HG03442 (cell line): ENCODE data around the gene EPHB3.

Experiments
- ATAC-seq: cut with Tn5 transposase; IDR thresholded peaks from one replicate; pipeline ENCODE4 v1.9.1; 2021; ENCODE audit warnings: mild to moderate bottlenecking, moderate library complexity; ENCODE audit not compliant: unreplicated experiment

EPHB3 gene

GRCh38 chr3:184563561-184563925, 2.0 kb downstream of the EPHB3 start:
- ATAC-seq: no peak

- no peak for ATAC-seq
Measured at GRCh38 chr3:184563941-184564684, 2.5 kb downstream of the EPHB3 start.

DNA sequence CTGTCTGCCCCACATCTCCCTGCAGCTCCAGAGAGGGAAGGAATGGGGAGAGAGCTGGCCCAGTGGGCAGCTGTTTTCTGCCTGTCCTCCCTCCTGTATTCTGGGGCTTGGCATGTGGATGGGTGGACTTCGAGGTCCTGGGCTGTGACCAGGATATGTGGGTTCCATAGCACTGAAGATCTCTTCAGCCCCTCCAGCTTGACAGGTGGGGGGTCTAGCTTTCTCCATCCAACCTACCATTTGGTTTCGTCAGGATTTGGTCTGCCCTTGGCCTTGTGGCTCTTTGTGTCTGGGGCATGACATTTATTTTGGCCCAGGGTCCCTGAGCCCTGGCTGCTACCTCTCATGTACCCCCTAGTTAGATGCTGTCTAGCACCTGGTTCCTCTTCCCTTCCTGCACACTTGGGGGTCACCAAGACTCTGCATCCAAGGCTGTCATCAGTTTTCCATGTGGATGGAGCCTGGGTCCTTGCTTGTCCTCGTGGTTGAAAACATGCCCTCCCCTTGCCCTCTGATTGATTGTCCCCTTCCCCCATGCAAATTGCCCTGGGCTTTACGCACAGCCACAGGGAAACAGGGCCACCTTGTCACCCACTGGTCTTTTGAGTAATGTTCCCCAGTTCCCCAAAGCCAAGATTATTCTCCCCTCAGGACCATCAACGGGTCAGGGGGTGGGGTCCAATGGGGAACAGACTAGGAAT, 3.2 kb downstream of the EPHB3 start:
- ATAC-seq: no peak

DNA sequence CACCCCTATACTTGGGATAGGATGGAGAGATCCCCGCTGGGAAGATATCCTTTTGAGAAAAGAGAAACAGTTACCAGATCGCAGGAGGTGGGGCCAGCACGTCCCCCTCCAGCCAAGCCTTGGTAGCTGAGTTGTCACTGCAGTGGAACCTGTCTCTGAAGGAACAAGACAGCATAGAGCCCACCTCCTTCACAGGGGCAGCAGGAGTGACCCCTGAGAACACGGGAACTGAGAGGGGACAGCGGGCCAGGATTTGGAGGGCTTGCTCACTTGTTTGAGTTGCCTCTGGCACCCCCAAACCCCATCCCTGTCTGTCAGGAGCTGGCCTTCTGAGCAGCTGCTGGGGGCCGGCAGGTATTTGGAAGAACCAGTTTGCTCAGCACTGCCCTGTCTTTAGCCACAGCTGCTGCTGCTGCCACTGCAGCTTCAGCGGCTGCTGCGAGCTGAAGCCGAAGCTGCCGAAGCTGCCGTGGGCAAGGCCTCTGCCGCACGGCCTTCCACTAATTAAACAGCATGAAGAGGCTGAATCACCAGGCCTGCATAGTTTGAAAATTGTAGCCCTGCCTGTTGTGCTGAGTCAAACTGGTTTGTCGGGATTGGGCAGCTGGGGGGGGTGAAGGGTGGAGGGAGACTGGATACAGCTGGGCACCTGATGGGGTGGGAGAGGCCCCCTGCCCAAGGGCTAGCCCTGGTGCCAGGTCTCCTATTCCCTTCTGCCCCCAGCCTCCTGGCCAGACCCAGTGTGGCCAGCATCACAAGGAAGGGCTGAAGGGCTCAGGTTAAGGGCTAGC, 4.0 kb downstream of the EPHB3 start:
- no peak for ATAC-seq

- no peak for ATAC-seq
Measured at GRCh38 chr3:184566441-184567414, 5.1 kb downstream of the EPHB3 start.

- ATAC-seq: no peak
Measured at GRCh38 chr3:184567946-184568559, 6.5 kb downstream of the EPHB3 start.

DNA sequence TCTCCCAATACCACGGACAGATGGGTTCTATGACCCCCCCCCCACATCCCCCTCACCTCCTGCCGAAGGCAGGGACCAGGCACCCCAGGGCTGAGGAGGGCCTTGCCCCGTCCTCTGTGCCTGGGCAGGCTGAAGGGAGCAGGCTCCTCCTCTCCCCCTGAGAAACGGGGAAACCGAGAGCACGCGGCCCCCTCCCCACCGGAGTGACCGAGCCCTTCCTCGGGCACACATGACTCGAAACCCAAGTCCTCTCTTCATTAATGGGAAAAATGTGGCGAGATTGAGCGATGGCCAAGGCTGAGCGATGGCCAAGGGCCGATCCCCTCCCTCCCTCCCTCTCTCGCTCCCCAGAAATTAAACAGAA, 7.0 kb downstream of the EPHB3 start:
- no peak for ATAC-seq

- no peak for ATAC-seq
Measured at GRCh38 chr3:184568924-184569829, 7.6 kb downstream of the EPHB3 start.

GRCh38 chr3:184570035-184570434, 8.4 kb downstream of the EPHB3 start:
- no peak for ATAC-seq

DNA sequence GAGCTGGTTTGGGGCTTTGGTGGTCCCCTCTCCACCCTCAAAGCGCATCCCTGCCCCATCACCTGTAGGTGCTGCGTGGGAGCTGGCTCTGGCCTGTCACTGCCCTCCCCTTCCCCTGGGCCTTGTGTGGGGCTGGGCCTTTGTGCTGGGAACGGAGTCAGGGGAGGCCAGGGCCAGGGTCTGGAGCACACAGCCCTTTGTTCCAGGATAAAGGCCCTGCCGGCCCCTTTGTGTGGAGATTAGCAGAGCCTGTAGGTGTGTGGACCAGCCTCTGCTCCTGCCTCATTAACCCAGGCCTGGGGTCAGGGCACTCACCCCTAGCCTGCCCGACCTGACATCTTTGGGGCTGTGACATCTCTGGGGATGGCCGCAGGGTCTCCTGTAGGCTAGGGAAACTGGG, 8.9 kb downstream of the EPHB3 start:
- ATAC-seq: no peak

- no peak for ATAC-seq
Measured at GRCh38 chr3:184571750-184572377, 10.3 kb downstream of the EPHB3 start.

GRCh38 chr3:184572633-184573270, 11.2 kb downstream of the EPHB3 start:
- no peak for ATAC-seq

- no peak for ATAC-seq
Measured at GRCh38 chr3:184574515-184575417, 13.2 kb downstream of the EPHB3 start.

DNA sequence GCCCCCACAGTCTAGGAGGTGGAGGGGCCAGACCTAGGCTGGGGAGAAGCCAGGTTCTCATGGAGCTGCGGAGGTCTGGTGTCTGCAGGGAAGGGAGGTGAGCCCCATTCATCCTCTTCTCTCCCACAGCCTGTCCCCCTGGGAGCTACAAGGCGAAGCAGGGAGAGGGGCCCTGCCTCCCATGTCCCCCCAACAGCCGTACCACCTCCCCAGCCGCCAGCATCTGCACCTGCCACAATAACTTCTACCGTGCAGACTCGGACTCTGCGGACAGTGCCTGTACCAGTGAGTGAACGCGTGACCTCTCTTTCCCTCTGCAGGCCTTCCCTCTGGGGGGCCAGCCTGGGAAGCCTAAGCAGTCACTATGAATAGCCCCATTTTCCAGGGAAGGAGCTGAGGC, 14.1 kb downstream of the EPHB3 start:
- ATAC-seq: no peak

DNA sequence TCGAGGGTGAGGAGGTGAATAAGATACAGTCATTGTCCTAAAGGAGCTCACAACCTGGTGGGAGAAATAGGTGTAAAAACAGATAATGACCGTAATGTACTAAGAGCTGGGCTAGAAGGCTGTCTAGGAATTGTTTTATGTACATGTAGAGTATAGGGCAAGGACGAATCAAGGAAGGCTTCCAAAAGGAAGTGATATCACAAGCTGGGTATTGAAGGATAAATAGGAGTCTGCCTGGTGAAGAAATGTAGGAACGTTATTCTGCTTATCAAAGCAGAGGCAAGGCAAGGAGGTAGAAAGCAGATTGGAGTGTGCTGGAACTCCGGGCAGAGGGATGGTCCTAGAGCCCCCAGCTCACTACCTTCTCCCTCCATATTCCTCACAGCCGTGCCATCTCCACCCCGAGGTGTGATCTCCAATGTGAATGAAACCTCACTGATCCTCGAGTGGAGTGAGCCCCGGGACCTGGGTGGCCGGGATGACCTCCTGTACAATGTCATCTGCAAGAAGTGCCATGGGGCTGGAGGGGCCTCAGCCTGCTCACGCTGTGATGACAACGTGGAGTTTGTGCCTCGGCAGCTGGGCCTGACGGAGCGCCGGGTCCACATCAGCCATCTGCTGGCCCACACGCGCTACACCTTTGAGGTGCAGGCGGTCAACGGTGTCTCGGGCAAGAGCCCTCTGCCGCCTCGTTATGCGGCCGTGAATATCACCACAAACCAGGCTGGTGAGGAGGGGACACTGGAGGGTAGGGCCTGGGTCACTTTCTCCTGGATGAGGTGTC, 15.1 kb downstream of the EPHB3 start:
- no peak for ATAC-seq

- ATAC-seq: no peak
Measured at GRCh38 chr3:184577546-184577945, 16.0 kb downstream of the EPHB3 start.

- ATAC-seq: no peak
Measured at GRCh38 chr3:184578218-184578617, 16.6 kb downstream of the EPHB3 start.
